ENCODE data around the gene ZDHHC7.

GRCh38 chr16:85006639-85007038, 4.7 kb downstream of the ZDHHC7 start:
- TF ChIP-seq CTCF (IDR thresholded peaks at IDR 0.05; ENCODE audit: low read depth, low read length, poor library complexity, severe bottlenecking) (no peak), EZH2phosphoT487 (IDR thresholded peaks at IDR 0.05; ENCODE audit: borderline replicate concordance, low read length) (no peak)

Data from DOHH2 (cell line).